OCI-LY3 (cell line): ENCODE results near the gene IGFN1.

Experiments
- CTCF ChIP-seq: fragments of 200-600, 300-600 bp; sonication (generic); IDR thresholded peaks from 2 replicates; pipeline ENCODE4 v1.5.1; 2014; ENCODE audit warnings: antibody characterized with exemption, low read length, low read depth
- EZH2phosphoT487 ChIP-seq: fragments of 200-600 bp; shearing (Covaris generic); IDR thresholded peaks from 2 replicates; pipeline ENCODE4 v1.6.1; 2018; ENCODE audit warnings: antibody characterized with exemption, mixed run types, low read depth

- no peak for TF ChIP-seq CTCF
- no peak for TF ChIP-seq EZH2phosphoT487
Observed at GRCh38 chr1:201213106-201213770, 22.6 kb downstream of the IGFN1 start.
